ENCODE measurements around the gene MEPE.

Gene MEPE

DNA sequence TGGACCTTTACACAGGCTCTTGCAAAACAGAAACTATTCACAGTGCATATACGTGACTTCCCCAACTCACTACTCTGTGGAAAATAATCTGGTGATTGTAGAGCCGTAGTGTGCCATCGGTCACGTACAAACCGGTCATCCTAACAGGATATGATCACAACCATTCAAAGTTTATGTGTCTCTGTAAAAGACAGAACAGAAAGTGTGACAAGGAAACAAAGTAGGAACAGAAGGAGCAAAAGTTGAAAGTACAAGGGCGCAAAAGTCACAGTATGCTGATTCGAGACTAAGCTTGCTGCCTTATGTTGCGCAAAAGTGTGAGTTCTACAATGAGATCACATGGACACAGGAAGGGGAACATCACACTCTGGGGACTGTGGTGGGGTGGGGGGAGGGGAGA, 18.6 kb downstream of the MEPE start:
- H3K4me3 ChIP-seq (ENCODE audit: low read length) = no peak overlapping the region
- TF ChIP-seq, protein P1, sequence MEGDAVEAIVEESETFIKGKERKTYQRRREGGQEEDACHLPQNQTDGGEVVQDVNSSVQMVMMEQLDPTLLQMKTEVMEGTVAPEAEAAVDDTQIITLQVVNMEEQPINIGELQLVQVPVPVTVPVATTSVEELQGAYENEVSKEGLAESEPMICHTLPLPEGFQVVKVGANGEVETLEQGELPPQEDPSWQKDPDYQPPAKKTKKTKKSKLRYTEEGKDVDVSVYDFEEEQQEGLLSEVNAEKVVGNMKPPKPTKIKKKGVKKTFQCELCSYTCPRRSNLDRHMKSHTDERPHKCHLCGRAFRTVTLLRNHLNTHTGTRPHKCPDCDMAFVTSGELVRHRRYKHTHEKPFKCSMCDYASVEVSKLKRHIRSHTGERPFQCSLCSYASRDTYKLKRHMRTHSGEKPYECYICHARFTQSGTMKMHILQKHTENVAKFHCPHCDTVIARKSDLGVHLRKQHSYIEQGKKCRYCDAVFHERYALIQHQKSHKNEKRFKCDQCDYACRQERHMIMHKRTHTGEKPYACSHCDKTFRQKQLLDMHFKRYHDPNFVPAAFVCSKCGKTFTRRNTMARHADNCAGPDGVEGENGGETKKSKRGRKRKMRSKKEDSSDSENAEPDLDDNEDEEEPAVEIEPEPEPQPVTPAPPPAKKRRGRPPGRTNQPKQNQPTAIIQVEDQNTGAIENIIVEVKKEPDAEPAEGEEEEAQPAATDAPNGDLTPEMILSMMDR (IDR thresholded peaks at IDR 0.05; ENCODE audit: insufficient read depth, low read depth, low read length, missing control alignments) = no peak

DNA sequence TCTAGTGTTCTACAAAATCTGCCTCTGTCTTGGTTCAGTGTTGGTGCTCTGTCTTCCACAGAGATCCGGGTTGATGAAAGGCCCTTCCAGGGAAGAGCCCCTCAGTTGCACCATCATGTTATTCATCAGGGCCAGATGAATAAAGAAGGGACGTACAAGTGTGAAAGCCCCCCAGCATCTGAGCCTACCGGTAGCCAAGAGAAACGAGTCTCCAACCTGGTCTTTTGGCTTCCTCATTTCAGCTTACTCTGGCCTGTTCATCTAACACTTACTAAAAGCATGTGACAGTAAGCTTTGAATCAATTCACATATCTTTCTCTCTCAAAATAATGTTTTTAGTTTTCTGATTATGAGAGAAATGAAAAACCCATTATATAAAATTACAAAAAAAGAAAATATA, 19.2 kb downstream of the MEPE start:
- TF ChIP-seq, protein P1 (IDR thresholded peaks at IDR 0.05; ENCODE audit: insufficient read depth, low read depth, low read length, missing control alignments) = no peak
- DNase-seq (ENCODE audit: low read depth) = no peak
- H3K4me3 ChIP-seq (ENCODE audit: low read length) = no peak overlapping the region

More for the DNA sequence above, 18.6 kb downstream of the MEPE start:
- no peak for DNase-seq (ENCODE audit: low read depth)

DNA sequence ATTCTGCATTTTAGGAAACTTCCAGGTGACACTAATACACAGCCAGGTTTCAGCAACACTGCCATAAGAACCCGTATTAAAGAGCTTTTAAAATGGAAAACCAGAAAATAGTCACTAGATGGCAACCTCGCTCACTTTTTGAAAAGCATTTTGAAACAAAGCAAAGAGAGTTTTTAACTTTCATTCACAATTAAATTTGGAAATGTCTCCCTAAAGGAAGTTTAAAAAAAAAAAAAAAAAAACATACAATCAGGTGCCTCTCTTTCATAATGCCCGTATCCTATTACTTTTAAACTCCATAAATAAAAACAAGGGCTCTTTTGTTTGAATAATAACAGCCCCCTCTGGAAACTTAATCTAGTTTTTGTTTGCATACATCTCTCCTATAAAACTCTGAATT, 20.3 kb downstream of the MEPE start:
- H3K4me3 ChIP-seq (ENCODE audit: low read length) = no peak overlapping the region
- peak; percentile 65 for DNase-seq (ENCODE audit: low read depth)
- TF ChIP-seq, protein P1 (IDR thresholded peaks at IDR 0.05; ENCODE audit: insufficient read depth, low read depth, low read length, missing control alignments) = peak; percentile 51

DNA sequence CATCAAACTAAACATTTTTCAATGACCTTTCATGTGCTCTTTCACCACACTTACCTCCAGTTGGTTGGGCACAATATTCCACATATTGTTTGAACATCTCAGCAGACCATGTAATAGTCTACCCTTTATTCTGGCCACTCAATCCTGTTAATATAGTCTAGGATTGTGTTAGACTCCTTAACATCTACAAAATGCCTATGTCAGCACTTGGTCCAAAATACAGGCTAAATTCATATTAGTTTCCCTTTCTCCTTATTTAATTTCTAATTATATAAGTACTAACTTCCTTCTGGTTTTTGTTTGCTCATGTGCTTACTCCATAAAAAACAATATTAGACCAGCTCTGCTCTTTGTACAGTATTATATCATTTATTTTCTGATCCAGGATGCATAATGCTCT, 21.1 kb downstream of the MEPE start:
- no peak for DNase-seq (ENCODE audit: low read depth)
- no peak overlapping the region for H3K4me3 ChIP-seq (ENCODE audit: low read length)
- TF ChIP-seq, protein P1 (IDR thresholded peaks at IDR 0.05; ENCODE audit: insufficient read depth, low read depth, low read length, missing control alignments) = no peak

DNA sequence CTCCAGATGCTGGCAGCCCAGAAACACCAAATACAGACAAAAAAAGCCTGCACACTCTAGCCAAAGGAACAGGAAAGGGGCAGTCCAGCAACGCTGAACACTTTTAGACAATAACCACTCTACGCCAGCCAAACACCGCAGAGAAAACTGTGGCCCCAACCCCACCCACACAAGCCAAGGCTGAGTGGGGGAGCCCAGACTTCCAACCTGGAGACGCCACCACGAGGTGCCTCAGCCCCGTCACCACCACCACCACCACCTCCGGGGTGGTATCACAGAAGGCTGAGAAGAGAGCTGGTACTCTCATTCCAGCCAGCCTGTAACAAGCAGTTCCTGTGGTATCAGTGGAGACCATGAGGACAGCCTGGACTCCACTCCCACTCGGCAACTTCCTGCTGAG, 22.8 kb downstream of the MEPE start:
- no peak overlapping the region for H3K4me3 ChIP-seq (ENCODE audit: low read length)
- no peak for DNase-seq (ENCODE audit: low read depth)
- TF ChIP-seq, protein P1 (IDR thresholded peaks at IDR 0.05; ENCODE audit: insufficient read depth, low read depth, low read length, missing control alignments) = no peak

DNA sequence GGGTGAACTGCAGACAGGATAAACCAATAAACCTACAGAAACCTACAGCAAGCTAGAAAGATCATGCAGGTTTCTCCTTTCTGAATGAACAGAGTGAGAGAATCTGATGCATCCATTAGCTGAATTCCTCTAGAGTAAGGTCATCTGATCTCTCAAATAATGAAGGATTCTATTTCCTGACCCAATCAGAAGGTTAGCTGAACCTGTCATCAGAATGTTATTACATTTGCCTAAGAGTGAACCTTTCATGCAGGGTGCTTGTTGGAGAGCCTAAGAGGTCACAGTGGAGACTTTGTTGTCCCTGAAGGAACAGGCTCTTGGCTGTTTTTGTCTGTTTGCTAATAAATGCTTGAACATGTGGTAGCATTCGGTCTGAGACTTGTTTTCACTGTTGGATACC, 24.0 kb downstream of the MEPE start:
- no peak overlapping the region for H3K4me3 ChIP-seq (ENCODE audit: low read length)
- DNase-seq (ENCODE audit: low read depth) = no peak
- TF ChIP-seq, protein P1 (IDR thresholded peaks at IDR 0.05; ENCODE audit: insufficient read depth, low read depth, low read length, missing control alignments) = no peak

DNA sequence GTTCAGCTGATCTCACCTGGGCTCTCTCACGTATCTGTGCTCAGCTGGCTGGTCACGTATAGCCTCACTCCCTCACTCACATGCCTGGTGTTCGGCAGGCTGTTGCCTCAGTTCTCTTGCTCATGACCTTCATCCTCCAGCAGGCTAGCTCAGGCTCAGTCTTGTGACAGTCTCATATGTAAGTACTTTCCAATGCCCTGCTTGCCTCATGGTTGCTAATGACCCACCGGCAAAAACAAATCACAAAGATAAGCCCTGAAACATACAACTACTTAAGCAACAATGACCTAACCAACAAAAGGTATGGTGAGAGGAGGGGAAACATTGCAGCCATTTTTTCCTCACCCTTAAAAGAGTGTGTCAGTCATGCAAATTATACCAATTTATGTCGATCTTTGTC, 25.0 kb downstream of the MEPE start:
- no peak overlapping the region for H3K4me3 ChIP-seq (ENCODE audit: low read length)
- no peak for DNase-seq (ENCODE audit: low read depth)
- TF ChIP-seq, protein P1 (IDR thresholded peaks at IDR 0.05; ENCODE audit: insufficient read depth, low read depth, low read length, missing control alignments) = no peak

Measured in epithelial cell of esophagus (primary cell).